Kasumi-1 (cell line): ENCODE results near the gene CA6.
A peak's percentile ranks its signal among the peaks of the same experiment; 100 is the strongest.
"Not testable (repeated sequence)": the region's sequence is repeated elsewhere in the genome, so short reads cannot be mapped to it uniquely, and the experiment has no call there.

Experiments
- DNase-seq, 2 experiments: peaks; one replicate each; lab custom pipeline; 2025; lab: John Stamatoyannopoulos, UW

CA6 gene

DNA sequence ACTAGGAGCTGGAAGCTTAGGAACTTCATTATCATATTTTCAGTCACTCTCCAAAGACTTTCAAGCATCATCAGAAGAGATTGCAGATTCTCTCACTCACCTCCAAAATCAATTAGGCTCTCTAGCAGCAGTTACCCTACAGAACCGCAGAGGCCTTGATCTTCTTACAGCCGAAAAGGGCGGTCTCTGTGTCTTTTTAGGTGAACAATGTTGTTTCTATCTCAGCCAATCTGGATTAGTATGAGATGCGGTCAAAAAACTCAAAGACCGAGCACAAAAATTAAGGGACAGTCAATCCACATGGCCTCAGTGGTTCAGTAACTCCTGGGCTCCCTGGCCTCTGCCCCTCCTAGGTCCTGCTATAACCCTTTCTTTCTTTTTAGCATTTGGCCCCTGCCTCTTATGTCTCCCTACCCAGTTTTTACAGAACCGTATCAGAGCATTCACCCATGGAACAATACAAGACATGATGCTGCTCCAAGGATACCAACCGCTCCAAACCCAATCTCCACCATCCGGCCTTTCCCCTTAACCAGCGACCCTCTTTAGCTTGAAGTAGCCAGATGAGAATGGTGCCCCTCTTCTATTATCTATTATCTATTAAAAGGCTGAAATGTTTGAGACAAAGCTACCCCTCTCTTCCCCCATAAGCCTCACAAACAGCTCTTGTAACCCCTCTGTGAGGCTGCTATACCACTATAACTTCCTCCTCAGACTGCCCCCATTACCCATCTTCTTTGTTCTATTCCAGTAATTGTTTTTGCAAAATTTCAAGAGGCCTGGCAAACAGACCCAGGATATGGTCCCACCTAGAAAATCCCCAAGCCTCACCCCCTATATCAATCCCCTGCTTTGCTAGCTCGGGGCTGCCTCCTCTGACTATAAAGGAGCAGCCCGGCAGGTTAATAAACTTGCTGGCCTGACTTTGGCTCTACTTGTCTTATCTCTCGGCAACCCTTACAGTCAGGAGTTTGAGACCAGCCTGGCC is 18.7 kb upstream of the CA6 start:
- no peak for DNase-seq

DNA sequence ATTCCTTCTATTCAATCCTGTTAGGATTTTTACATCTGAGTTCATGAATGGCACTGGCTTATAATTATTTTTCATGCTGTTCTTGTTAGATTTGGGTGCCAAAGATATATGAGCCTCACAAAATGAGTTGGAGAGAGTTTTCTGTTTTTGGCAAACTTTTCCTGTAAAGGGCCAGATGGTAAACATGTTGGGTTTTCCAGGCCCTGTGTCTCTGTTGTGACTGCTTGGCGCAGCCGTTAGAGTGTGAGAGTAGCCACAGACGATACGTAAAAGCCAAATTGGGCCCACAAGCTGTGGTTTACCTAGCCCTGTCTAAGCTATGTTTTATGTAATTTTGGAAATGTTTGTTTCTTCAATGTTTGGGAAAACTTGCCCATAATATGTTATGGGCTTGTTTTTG is 15.6 kb upstream of the CA6 start:
- no peak for DNase-seq

DNA sequence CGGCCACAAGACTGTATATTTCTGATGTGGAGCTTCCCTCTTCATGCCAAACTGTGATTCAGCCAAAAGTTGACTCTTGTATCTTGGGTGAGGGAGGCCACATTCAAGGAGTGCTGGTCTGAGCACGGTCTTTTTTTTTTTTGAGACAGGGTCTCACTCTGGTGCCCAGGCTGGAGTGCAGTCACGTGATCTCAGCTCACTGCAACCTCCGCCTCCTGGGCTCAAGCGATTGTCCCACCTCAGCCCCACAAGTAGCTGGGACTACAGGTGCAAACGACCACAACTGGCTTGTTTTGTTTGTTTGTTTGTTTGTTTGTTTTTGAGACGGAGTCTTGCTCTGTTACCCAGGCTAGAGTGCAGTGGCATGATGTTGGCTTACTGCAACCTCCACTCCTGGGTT is 8.6 kb upstream of the CA6 start:
- DNase-seq, result not testable (repeated sequence)

DNA sequence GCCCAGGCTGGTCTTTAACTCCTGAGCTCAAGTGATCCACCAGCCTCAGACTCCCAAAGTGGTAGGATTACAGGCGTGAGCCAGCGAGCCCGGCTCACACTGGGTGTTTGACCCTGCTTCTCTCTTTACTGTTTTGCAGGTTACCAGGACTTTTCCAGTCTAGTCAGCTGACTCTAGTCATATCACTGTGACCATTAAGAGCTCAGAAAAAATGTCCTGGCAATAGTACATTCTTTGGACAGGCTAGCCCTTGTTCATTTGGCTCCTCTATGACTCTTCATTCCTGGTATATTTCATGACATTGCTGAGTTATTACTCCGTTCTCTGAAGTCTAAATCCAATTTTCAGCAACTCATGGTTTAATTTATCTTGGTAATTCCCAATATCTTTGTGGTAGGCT is 8.0 kb upstream of the CA6 start:
- DNase-seq, result no peak

DNA sequence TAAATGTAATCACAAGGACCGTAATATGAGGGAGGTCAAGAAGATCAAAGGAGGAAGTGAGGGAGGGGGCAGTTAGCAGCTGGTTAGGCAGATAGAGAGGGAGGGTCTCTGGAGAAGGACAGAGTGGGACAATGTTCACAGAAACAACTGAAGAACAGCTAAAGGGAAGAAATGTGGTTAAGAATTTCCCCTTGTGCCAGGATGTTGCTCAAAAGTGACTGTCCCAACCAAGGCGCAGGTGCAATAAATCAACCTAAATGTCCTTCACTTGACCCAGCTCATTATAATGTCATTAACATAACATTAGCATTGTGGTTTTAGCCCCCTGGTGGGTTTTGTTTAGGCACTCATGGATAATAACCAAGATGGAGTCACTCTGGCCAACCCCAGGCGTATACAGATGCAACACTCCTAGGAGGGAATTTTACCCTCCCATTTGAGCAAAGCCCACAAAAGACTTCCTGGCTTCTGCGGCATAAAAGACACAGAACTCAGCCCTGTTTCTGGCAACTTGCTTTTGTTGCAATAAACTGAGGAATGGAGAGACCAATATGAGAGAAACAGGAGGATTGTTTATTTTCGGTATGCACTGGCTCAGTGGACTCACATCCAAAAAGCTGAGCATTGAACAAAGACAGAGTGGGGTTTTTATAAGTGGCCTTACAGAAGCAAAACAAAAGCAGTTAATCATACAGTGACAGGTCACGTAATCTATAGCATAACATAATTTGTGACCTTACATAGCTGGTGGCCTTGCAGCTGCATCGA is 7.3 kb upstream of the CA6 start:
- no peak for DNase-seq

DNA sequence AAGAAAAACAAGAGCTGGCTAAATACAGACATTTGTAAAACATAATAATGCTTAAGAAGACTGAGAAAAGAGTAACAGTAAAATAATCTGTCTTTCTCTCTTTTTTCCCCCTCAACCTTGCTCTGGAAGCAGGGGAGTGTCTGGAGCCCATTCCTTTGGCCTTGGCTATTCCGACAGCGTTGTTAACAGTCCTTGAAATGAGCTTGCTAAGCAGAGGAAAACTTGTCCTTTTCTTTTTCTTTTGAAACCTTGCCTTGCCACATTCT is 6.7 kb upstream of the CA6 start:
- DNase-seq, result no peak

DNA sequence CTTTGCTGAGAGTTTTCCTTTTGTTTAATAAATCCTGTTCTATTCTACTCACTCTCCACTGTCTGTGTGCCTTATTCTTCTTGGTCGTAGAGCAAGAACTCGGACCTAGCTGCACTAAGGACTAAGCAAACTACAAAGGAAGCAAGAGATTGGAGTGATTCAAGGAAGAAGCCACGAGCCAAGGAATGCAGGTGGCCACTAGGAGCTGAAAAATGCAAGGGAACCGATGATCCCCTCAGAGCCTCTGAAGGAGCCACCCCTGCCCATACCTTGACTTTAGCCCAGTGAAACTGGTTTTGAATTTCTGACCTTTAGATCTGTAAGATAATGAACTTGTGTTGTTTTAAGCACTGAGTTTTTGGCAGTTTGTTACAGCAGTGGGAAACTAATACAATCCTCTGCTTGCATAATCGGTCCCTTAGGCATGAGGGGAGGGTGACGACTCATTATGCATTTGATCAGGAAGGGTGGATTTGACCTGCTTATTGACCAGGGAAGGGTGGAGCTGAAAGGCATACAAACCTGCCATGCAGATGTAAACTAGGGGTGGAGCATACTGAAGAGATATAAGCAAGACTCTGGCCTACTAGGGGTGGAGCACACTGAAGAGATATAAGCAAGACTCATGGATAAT is 6.2 kb upstream of the CA6 start:
- no peak for DNase-seq

DNA sequence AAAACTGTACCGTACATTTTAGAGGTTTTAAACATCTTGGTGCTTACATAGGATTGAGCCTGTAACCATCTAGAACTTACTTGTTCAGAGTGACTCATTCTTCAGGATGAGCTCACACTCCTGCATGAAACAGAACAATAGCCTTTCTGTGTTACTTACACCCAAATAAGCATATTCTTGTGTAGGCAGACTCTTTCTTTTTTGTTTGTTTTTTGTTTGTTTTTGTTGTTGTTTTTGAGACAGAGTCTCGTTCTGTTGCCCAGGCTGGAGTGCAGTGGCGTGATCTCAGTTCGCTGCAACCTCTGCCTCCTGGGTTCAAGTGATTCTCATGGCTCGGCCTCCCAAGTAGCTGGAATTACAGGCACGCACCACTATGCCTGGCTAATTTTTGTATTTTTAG is 3.8 kb upstream of the CA6 start:
- DNase-seq, result no peak

DNA sequence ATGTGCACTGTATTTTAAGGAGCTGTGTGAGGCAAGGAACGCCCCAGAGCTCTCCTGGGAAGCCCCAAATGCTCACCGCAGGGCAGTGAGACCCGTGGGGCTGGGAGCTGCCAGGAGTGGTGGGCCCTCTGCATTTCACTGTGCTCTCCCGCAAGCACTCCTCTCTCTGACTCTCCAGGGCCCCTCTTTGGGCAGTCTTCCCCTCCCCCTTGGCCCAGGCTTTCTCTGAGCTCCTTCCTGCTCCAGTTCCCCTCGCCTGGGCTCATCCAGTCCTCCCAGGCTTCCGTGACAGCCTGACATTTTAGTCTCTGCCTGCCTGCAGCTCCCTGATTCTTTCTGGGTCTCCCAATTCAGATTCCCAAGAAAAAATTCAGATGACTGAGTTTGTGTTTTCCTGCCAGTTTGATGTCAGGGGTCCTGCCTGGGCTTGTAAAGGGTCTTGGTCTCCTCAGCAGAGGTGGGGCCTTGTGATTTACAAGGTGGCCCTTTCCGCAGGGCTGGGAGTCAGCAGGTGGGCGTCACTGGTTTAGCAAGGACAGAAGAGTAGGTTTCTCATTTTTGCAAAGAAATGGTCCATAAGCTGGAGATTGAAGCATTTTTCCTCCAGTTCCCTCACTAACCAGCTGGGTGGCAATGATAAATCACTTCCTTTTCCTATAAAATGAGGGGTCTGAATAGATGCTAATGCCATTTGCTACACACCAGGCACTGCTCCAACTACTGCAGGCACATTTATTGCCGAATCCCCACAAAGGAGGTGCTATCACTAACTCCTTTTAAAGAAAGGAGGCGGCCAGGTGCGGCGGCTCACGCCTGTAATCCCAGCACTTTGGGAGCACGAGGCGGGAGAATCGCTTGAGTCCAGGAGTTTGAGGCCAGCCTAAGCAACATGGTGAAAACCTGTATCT is 1.9 kb upstream of the CA6 start:
- DNase-seq, result peak in 1 of 2 experiments; percentile 18

DNA sequence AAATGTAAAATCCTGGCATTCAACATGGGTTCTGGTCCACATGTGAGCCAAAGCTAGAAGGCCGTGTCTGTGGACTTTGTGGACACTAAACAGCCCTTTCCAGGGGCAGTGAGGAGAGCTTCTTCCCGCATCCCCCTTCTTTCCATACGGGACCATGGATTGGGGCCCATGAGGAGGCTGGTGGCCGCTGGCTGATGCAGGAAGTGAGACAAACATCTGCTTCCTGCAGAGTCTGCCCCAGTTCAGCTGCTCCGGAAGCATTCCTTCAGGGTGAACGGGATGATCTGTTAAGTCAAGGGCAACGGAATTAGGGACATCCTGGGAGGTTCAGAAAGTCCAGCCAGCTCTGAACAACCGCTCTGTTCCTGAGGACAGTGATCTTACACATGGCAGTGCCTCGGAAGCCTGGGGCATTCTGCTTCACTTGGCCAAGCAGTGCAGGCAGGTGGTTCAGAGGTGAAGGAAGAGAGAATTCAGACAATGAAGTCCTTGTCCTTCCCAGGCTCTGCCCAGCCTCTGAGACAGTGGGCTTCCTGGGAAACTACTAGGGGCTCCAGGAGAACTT is 1.5 kb downstream of the CA6 start:
- peak; percentile 51 to 54 for DNase-seq

DNA sequence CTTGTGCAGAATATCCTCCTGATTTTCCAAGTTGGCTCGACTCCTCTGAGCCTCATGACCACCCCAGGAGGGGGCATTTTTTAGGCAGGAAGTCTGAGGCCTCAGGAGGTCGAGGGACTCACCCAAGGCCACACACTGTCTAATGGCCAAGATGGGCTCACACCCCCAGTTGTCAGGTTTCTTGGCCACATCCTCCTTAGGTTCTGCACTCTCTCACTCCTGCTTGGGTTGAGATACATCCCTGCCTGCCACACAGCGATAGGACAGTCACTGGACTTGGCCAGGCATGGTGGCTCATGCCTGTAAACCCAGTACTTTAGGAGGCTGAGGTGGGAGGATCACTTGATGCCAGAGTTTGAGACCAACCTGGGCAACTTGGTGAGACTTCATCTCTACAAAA is 4.6 kb downstream of the CA6 start:
- DNase-seq, result no peak

DNA sequence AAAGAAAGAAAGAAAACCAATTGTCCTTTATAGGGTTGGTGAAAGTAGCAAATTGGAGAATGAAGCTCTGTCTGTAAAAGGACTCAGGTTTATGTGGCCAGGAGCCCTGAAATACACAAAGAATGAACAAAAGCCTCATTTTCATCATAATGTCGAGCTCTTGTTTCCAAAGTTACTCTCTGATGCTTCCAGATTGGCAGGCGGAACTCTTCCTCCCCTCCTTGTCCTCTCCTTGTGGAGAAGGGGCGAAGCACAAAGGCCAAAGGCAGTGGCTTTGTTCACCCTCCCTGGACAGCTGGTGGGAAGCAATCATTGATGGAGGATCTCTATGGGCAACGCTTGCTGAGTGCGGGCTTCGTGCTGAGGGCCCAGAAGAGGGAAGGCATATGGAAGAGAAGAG is 5.6 kb downstream of the CA6 start:
- DNase-seq, result no peak

DNA sequence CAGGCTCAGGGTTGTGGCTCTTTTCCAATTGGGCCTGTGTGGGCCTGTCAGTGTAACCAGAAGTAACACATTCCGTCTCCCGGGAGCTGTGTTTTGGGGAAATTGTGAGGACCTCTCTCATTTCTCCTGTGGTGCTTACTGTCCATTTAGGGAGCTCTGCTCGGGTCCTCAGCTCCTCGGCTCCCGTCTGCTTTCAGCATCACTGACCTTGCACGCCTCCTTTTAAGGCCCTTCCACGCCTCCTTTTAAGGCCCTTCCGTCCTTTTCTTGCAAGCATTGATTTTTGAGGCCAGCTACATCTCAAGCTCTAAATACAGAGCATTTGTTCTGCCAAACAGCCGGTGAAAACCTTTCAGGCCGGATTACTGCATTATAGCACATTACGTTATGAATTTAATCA is 9.7 kb downstream of the CA6 start:
- no peak for DNase-seq

DNA sequence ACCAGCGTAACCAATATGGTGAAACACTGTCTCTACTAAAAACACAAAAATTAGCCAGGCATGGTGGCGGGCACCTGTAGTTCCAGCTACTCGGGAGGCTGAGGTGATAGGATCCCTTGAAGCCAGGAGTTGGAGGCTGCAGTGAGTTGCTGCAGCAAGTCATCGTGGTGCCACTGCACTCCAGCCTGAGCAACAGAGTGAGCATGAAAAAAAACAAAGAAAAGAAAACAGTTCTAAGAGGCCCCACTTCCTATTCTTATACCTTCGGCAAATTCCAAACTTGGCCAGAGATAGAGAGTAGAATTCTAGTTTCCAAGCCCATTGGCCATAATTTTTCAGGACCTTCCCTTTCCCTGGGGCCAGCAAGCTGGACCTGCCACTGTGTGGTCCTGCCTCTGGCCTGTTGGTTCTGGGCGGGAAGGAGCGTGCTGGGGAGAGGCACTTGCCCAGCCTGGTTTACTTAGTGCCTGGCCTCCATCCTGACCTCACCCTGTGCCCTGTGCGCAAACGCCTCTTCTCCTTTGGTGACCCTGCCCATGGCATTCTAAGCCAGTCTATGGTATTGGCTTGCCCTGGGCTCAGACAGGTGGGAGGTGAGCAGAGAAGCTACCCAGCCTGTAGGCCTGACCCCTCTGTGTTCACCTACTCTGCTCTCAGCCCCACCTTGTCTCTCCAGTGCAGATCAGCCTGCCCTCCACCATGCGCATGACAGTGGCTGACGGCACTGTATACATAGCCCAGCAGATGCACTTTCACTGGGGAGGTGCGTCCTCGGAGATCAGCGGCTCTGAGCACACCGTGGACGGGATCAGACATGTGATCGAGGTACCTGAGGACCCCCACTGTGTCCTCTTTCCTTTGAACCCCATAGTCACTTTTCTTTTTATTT is 11.0 kb downstream of the CA6 start:
- no peak for DNase-seq

DNA sequence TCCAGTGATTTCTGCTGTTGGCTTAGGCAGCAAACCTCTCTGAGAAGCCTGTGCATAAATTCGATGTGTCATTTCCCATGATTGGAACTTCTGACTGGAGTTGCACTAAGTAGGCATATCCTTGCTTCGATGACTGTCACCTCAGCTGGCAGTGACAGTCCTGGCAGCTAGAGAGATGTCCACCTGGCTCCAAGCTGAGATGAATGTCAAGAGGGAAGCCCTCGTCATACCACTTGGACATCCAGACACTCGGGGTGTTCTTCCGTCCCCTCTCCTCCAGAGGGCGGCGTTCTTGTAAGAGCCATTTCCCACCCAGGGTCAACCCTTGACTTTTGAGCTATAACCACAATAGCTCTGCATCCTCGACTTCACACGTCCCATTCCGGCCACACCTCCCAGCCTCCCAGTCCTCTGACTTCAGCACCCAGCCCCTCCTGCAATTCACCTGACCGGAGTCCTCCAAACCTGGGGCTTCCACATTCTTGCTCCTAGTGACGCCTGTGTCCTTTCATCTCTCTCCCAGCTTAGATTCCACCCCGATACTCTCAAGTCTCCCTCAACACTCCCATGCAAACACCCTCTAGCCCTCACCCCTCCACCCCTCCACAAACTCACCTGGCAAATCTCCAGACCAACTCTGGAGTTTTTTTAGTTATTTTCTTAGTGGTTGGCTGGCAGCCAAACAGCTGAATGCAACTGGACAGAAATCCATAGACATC is 17.3 kb downstream of the CA6 start:
- peak; percentile 73 to 75 for DNase-seq

DNA sequence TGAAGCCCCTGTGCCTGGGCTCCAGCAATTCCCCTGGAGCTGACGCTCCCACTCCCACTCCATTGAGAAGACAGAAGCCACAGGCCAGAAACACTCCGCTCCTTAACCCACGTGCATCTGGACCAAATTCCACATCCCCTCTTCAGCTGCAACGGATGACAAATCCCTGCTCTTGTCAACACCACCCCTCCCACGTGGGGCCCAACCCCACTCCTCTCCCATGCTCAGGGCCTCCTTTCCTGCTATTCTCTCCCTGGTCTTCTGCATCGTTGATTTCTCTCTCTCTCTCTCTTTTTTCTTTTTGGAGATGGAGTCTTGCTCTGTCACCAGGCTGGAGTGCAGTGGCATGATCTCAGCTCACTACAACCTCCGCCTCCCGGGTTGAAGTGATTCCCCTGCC is 18.3 kb downstream of the CA6 start:
- no peak for DNase-seq

DNA sequence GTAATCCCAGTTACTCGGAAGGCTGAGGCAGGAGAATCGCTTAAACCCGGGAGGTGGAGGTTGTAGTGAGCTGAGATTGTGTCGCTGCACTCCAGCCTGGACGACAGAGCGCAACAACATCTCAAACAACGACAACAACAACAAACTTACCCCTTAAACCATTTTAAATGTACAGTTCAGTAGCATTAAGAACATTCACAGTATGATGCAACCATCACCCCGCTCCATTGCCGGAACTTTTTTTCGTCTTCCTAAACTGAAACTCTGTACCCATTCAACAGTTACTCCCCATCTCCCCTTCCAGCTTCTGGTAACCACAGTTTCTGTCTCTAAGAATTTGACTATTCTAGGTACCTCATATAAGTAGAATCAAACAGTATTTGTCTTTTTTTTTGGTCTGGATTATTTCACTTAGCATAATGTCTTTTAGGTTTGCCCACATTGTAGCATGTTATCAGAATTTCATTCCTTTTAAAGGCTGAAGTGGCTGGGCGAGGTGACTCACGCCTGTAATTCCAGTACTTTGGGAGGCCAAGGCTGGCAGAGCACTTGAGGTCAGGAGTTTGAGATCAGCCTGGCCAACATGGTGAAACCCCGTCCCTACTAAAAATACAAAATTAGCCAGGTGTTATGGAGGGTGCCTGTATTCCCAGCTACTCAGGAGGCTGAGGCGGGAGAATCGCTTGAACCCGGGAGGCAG is 19.6 kb downstream of the CA6 start:
- no peak for DNase-seq

DNA sequence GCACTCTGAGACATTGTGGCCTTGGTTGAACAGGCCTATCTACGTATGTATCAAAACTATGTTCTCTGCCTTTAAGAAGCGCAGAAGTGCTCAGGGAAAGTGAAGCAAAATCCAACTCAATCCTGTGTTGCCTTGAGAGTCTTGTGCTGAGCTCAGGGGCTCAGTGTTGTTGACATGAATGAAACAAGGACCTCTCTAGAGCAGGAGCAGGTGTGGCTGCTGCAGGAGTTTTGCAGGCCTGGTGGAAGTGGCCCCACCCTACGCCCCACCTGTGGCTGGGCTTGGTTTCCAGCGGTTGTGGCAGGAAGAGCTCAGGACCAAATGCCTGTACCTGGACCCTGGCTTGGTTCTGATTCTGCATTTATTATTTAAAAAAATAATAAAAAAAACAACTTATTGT is 20.9 kb downstream of the CA6 start:
- no peak for DNase-seq

DNA sequence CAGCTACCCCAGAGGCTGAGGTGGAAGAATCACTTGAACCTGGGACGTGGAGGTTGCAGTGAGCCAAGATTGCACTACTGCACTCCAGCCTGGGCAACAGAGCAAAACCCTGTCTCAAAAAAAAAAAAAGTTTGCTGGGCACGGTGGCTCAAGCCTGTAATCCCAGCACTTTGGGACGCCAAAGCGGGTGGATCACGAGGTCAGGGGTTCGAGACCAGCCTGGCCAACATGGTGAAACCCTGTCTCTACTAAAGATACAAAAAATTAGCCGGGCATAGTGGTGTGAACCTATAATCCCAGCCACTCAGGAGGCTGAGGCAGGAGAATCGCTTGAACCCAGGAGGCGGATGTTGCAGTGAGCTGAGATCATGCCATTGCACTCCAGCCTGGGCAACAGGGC is 23.2 kb downstream of the CA6 start:
- not testable (repeated sequence) for DNase-seq
